IPS DF 4.7 (cell line): Measurements from ENCODE around the gene COL27A1.
"Not testable (repeated sequence)": the region's sequence is repeated elsewhere in the genome, so short reads cannot be mapped to it uniquely, and the experiment has no call there.

ENCODE experiments used
- DNase-seq: peaks from one replicate; pipeline ENCODE4 v3.0.0-alpha.2; 2013; ENCODE audit warnings: low spot score; ENCODE audit errors: extremely low read depth

COL27A1 gene

DNA sequence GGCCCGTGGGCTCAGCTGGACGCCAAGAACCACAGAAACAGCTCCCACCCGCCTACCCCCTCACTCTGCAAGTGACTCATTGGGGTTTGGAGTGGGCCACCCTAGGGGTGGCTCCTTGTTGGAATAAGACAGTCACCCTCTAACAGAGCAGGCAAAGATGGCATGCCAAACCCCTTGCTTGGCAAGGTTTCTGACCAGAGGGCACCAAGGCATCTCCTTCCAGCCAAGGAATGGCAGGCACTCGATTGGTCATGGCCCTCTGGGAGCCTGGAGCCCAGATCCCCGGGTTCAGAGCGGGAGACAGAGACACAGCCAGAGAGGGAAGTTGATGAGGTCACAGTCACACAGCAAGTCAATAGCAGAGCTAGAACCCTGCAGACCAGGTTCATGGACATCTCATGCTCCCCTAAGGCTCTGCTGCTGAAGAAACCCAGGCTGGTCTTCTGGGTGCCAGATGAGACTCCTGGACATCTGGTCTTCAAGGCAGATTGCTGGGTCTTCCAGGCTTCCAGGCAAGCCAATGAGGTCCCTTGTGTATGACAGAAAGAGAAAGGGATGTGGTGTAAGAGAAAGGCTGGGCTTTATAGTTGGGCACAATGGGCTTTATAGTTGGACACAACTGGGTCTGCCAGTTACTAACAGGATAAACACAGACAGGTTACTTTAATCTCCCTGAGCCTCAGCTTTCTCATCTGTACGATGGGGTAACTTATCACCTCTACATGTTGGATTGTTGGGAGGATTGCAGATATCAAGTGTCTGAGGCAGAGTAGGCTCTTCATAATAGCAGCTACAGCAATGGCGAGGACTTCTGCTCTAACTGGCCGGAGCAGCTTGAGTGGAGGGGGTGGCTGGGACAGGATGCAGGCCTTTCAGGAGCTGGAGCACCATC lies 33.0 kb upstream of the COL27A1 start:
- DNase-seq: no peak

DNA sequence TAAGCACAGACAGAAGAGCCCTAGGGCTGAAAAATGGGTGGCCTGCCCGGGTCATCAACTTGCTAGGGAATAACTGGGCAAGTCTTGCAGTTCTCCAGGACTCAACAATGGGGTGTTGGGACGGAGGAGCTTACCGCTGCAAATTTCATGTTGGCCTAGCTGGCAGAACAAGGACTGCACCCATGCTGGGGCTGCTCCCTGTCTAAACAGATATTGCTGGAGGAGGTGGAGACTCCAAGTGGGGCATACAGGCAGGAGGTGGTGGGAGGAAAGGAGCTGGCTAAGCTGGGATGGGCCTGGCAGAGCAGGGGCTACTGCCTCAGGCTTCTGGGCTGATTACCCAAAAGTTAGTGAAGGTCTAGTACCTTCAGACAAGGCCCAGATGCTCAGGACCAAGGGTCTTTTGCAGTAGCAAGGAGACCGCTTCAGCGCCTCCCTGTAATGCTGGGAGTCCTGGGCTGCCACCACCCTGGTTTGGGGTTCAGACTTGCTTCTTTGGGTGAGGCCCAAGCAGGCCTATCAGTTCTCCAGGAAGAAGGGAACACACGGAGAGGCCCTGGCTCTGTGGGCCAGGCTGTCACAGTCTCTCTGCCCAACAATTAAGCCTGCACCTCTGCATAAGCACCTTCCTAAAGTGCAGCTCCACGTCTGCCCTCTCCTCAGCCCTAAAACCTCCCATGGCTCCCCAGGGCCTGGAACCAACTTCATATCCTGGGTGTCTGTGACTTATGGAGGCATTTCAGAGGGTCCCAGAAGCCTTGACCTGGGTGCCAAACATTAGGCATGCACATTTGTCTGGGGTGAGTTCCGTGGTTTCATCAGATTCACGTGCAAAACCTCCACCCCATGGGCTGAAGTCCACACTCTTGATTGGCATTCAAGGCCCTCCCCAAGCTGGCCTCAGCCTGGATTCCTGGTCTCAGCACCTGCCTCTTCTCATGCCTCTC lies 32.0 kb upstream of the COL27A1 start:
- DNase-seq: no peak

DNA sequence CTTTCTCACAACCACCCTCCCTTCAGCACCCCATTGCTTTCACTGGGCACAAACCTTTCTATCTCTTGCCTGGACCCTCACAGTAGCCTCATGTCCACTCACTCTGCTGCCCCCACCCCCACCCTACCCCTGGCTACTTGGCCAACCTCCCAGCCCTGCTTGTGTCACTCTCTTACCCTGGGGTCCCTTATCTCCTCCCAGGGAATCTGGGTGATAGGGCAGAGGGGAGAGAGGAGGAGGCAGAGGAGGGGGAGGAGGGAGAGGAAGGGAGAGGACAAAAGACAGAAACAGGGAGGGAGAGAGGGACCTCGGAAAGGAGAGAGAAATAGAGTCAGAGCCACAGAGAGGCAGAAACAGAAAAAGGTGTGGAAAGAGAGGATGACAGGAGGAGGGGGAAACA lies 31.2 kb upstream of the COL27A1 start:
- no peak for DNase-seq

DNA sequence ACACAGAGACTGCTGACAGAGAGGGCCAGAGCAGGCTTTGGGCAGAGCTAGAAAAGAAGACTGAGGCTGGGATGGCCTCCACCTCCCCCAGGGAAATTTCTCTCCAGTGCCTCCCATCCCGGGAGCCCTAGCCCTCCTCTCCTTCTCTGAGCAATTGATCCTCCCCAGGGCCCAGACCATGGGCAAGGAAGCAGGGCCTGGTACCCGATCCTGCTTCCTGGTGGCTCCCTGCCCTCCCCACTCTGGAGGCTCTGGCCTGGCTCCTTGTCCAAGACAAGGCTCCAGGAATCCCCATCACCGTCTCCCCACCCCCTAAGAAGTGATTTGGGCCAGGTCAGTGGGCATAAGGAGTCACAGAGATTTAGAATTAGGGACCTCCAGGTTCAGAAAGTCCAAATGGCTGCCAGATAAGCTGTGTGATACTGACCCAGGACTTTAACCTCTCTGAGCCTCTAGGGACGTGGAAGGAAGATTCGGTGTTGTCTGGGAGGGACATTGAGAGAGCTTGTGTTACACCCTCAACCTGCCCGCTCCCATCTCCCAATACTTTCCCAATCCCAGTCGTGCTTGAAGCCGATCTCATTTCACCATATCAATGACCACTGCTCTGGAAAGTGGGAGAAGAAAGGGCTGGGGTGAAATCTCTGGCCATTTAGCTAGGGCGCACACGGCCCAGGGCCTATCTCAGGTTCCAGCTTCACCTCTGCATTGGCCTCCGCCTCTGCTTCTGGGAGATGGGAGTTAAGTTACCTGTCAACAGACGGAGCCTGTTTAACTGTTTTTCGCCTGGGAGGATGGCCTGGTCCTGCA lies 30.5 kb upstream of the COL27A1 start:
- no peak for DNase-seq

DNA sequence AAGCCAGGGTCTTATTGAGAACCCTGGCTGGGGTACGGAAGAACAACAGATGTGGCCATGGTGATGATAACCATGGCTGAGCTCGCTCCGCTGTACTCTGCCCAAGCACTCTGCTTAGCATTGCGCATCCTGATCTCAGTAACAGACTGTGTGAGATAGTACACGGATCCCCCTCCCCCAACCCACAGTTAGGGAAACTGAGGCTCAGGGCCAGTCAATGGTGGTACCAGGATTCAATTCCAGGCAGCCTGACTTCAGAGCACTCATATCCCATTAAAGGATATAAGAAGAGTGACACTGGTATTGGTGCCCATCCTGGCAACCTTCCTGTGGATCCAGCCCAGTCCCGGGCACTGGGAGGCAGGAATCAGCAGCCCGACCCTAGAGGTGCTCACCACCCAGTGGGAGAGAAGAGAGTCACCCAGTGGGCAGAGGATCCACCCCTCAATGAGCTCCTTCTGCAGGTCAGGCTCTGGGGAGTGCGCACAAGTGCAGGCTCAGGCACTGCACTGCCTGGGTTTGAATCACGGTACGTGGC lies 29.8 kb upstream of the COL27A1 start:
- no peak for DNase-seq

DNA sequence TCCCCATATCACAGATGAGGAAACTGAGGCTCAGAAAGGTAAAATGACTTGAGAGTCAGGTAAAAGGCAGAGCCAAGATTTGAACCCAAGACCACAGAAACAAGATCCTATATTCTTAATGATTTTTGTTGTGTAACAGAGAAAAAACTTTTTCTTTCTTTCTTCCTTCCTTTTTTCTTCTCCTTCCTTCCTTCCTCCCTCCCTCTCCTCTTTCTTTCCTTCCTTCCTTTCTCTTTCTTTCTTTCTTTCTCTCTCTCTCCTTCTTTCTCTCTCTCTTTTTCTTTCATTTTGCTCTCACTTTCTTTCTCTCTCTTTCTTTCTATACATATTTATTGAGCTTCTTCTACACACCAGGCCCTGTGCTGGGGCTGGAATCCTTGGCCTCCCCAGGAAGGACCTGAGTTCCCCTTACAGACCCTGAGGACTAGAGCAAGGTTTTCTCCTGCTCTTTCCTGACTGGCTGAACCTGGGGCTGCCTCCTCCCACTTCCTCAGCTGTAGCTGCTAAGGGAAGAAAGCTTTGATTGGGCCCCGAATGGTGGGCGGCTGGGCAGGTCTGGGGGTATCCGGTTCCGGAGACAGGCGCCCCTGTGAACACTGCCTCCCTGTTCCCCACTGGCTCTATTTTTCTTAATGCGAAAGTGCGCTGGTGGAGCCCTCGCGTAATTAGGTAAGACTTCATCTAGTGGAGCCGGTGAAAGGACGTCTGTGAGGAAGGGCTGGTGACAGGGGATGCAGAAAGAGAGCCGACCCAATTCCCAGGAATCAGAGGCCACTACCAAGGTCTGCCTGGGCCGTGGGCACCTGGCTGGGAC lies 28.9 kb upstream of the COL27A1 start:
- no peak for DNase-seq

DNA sequence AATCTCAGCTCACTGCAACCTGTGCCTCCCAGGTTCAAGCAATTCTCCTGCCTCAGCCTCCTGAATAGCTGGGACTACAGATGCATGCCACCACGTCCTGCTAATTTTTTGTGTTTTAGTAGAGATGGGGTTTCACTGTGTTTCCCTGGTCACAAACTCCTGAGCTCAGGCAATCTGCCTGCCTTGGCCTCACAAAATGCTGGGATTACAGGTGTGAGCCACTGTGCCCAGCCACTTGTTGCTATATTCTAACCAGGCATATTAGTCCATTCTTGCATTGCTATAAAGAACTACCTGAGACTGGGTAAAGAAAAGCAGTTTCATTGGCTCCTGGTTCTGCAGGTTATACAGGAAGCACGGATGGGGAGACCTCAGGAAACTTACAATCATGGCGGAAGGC lies 26.6 kb upstream of the COL27A1 start:
- DNase-seq: not testable (repeated sequence)

DNA sequence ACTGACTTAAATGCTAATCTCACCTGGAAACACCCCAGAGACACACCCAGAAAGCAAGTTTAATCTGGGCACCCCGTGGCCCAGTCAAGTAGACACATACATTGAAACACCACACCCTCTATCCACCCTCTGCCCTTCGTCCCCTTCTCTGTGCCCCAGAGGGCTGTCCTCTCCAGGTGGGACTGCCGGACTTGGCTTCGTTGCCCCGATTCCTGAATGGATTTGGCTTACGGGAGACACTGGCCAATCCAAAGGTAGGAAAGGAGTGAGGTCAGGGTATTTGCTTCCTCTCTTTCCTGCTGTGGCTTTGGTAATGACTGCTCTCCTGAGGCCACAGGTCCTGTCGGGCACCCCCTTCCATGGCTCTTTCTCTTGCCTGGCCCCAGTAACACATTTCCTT lies 25.2 kb upstream of the COL27A1 start:
- no peak for DNase-seq

DNA sequence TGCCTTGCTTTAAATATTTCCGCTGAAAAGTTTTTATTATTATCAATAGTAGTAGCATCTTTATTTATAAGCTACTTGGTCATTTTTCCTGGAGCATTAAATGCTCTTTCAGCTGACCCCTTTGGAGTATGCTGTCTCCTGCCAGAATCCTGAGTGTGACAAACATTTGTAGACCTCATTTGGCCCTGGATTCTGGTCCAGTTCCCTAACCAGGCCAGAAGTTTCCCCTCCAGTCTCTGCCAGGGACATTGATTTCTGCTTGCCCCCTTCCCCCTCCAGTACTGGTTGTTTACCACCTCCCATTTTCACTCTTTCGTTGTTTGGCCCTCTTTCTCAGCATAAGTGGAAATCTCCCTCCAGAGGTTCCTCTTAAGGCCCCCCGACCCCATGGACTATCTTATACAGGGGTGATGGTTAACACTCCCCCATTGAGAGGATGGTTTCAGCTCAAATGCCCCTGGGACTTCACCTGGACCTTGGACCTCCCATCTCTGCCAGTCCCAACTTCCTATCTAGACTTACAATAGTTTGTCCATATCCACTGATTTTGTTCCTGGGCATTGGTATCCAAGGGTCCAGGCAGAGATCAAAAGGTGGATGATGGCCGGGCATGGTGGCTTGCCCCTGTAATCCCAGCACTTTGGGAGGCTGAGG lies 24.6 kb upstream of the COL27A1 start:
- DNase-seq: no peak

DNA sequence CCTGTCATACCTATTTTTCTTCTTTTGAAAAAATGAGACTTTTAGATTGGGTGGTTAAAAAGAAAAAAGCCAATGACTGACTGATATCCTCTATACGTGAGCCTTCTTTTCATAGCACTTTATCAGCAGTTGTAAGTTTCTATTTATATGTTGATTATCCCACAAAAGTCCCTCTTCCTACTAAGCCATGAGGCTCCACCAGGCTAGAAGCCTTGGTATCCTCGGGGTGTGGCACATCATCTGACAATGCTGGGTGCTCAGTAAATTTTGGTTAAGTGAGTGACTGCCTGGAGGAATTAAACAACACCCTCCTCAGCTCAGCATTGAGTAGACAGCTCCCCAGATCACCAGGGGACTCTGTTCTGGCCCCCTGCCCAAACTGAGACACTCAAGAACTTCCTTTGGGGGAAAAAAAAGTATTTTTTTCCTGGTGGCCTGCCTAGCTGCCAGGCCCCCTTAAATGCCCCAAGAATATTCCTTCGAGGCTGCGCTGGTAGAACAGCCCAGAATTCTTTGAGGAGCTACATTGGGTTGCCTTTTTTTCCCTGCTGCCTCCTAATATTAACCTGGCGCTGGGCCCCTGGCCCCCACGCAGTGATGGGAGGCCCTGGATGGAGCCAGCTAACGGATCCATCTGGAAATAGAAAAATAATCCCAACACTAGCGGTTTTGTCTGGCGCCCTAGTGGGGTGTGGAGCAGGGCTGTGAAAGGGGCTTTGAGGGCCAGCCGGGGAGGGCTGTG lies 23.4 kb upstream of the COL27A1 start:
- DNase-seq: no peak

DNA sequence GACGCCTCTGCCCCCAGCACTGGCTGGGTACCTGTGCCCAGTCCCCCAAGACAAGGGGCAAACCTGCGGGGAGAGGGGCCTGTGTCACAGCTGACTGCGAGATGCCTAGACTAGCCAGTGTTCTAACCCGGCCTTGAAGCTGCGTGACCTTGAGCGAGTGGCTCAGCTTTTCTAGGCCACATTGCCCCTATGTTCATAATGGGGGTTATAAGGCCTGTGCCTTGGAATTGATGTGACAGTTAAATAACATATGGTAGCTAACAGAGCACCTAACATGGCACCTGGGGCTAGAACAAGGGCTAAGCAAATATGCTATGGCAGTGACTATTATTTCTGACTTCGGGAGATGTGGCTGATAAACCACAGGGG lies 22.8 kb upstream of the COL27A1 start:
- no peak for DNase-seq

DNA sequence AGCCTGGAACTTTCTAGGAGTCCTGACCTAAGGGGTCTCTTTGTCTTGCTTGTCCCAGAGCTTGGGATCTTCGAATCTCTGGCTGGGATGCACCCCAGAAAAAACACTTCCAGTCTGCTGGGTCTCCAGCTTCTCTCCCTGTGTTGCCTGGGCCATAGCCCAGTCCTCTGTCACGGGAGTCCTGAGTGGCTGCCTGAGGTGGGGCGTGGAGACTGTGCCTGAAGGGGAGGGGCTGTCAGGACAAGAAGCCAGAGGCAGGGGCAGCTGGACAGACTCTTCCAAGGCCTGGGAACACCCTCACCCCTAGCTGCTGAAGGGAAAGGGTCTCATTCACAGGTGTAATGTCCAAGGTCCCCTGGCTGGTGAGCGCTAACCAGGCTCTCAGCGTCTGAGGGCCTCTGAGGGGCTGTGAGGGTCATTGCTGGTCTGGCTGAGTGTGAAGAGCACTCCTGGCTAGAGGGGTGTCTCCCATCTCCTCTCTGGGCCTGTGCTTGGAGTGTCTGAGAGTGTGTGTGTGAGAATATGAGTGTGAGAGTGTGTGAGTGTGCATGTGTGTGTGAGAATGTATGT lies 20.4 kb upstream of the COL27A1 start:
- DNase-seq: no peak

DNA sequence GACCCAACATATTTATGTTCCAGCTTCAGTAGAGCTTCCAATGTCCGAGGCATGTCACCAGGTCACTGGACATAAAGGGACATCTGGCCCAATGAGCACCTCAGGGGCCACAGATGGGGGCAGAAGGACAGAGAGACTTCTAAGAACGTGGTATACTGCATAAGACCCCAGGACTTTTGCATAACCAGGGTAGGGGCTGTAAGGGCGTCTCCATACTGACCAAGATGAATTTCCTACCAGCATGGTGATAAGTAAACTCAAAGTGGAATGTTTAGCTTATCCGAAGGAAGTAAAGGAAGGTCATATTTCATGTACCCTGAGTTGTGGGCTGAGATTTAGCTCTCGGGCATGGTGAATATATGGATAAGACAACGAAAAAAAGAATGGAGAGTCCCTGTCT lies 17.5 kb upstream of the COL27A1 start:
- no peak for DNase-seq

DNA sequence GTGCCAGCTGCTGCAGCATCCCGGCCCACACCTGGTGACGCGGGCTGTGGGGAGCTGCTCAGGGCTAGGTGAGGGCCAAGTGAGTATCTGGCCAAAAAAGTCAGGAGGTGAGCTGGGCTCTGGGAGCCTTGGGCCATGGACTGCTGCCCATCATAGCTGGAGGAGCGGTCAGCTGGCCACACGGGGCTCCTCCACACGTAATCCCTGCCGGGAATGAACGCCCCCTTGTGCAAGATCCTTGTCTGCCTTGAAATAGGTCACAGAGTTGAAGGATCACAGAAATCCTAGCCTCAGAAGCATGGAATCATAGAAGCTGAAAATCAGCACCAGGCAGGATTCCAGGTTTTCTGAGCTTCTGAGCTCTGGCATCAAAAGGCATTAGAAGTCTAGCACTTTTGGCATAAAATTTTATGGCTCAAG lies 16.8 kb upstream of the COL27A1 start:
- no peak for DNase-seq

DNA sequence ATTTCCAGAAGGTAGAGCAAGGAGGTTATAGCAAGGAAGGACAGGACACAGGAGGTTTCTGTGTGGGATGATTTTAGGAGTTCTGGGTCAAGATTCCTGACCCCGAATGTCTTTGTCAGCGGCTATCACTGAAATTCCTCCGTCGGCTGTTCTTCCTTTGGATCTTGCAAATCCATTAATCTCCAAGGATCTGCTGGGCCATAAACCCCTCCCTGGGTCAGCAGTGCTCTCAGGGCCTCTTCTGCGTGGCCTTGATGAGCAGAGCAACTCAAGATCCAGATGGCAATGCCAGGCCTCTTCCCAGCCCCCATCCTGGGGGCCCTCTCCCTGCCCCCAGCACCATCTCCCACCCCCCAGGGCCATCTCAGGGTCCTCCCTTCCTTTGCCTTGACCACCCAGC lies 16.3 kb upstream of the COL27A1 start:
- DNase-seq: no peak

DNA sequence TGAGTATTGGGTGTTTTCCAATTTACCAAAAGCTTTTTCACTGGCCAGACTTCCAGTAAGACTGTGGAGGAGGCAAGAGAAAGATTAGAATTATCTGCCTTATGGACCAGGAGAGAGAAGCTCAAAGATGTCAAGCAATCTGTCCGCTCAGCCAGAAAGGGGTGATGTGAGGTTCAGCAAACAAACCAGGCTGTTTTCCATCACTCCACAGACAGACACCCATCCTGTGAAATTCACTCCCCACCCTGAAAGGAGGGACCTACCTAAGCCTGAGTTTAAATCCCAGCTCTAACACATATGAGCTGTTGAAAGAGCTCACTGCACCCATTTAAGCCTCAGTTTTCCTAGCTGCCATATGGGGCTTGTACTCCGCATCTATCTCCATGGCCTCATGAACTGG lies 14.9 kb upstream of the COL27A1 start:
- DNase-seq: no peak

DNA sequence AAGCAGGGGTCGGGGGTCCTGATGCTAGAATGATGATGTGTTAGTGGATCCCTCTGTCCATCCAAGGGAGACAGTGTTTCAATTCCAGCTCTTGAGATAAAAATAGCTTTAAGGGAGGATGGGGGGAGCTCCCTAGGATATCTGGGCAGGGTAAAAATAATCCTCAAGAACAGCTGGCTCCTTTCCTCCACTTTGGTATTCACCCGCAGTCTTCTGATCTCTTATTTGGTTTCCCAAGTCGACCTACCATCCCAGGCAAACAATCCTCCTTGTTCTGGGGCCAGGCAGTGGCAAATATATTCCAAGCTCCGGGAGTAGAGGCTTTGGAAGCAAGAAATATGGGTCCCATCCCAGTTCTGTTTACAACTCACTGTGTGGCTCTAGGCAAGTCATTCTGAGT lies 14.5 kb upstream of the COL27A1 start:
- DNase-seq: no peak

DNA sequence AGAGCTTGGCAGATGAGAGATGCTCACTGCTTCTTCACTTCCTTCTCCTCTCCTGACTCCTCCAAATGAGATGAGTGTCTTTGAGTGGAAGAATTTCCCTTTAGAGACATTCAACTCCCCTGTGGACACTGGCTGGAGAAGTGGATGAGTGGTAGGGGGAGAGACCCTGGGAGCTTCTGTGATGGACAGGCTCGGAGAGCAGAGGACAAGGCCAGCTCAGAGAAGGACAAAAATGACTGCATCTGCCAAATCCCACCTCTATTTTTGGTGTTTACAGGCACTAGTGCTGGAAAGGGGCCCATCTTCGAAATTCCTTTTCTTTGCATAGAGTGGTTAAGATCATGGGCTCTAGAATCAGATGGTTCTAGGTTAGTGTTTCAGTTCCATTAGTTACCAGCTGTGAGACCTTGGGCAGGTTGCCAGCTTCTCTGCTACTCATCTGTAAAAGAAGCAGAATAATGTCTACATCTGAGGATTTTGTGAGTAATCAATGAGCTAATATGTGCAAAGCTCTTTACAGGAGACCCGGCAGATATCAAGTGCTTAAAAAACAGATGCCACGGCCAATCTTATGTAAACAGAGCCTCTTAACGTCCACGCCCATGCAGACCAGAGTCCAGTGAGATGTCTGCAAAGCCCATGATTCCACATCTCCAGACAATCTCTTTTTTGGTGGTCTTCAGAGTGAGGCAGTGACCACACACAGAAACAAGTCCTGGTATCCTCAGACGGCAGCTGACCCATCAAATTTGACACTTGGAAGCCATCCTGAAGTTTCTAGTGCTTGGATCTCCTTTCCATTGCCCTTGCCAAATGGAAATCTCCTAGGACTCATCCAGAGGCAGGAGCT lies 13.6 kb upstream of the COL27A1 start:
- no peak for DNase-seq
